Thyroid gland (tissue), 4 donors: ENCODE data around the gene ZNF407. TPM values are rescaled to one million over a fixed set of nuclear protein-coding genes. Genes with fewer than 3 reads are reported as not detected.
A peak's percentile ranks its signal among the peaks of the same experiment; 100 is the strongest.

Source experiments
- DNase-seq, 2 donors: peaks; one replicate each; pipeline ENCODE4 v3.0.0-alpha.2; 2019
- H3K27ac ChIP-seq, 3 donors: fragments of 200-600 bp; sonication (generic); 1 replicate in 2 of 3; 2 replicates in 1 of 3; pipeline ENCODE4 v1.5.1; 2016 to 2019; ENCODE audit warnings: mild to moderate bottlenecking in 1 of 3, moderate library complexity in 1 of 3
- H3K27me3 ChIP-seq: fragments of 200-600 bp; sonication (generic); one replicate; pipeline ENCODE4 v1.5.1; 2019
- H3K36me3 ChIP-seq, 2 donors: fragments of 200-600 bp; sonication (generic); one replicate each; pipeline ENCODE4 v1.5.1; 2016 to 2019
- H3K4me1 ChIP-seq, 2 donors: fragments of 200-600 bp; sonication (generic); one replicate each; pipeline ENCODE4 v1.5.1; 2017 to 2019
- H3K4me3 ChIP-seq, 3 donors: fragments of 200-600 bp; sonication (generic); replicated peaks in 1 of 3; 1 replicate in 2 of 3; 2 replicates in 1 of 3; pipeline ENCODE4 v1.5.1; 2016; ENCODE audit warnings: mild to moderate bottlenecking in 1 of 3
- H3K9me3 ChIP-seq: fragments of 200-600 bp; sonication (generic); one replicate; pipeline ENCODE4 v1.5.1; 2017
- POLR2A ChIP-seq, 2 donors: fragments of 450-650 bp; IDR thresholded peaks; one replicate each; pipeline ENCODE4 v1.6.1; 2017; ENCODE audit warnings: antibody characterized with exemption in 2 of 2, mild to moderate bottlenecking in 2 of 2, moderate library complexity in 1 of 2
- WGBS, 2 donors: methylation state at CpG; one replicate each; pipeline ENCODE4 v1.1.5; 2017; 5-methylcytosine and 5-hydroxymethylcytosine counted together
- intact Hi-C: fragments of 100-400 bp; cut with DNase I; formaldehyde crosslinking; loops from one replicate; pipeline ENCODE4 v1.15.1; 2023
- total RNA-seq, 4 donors: library from RNA; depleted of rRNA; stranded (reverse); fragments of >200 nt; gene quantifications; one replicate each; pipeline ENCODE4 v1.2.3, GENCODE V29; 2016
- TF ChIP-seq, protein P1 (sequence below), 6 experiments: fragments of 200-600 bp in 3 of 6; fragments of 450-650 bp in 3 of 6; sonication (generic) in 3 of 6; IDR thresholded peaks; one replicate each; pipeline ENCODE4 v1.5.1; 2016 to 2019; ENCODE audit warnings: antibody characterized with exemption in 6 of 6, mild to moderate bottlenecking in 2 of 6, inconsistent platforms in 1 of 6, moderate library complexity in 1 of 6

ZNF407 gene
- total RNA-seq, 4 donors from 2014 or later: 20.2 to 40.0 (median 26.4) TPM

DNA sequence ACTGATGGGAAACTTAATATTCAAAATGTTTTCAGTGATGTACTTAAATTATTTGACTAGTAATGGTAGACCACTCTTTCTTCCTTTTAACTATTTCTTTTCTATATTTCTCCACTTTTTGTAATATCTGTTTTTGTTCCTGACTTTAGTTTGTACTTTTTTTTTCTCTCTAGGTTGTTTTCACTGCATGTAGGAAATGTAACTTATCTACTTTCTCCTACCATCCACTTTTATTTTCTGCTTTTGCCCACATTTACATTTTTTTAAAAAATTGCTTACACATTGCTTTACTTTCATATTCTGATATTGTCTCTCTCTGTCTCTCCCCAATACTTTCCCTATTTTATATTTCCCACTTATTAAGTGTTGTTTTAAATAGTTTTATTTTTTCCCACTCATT lies 47.0 kb downstream of the ZNF407 start:
- TF ChIP-seq POLR2A (IDR thresholded peaks at IDR 0.05): no peak
- DNase-seq: no peak
- intact Hi-C loops: no loop called here
- Histone ChIP-seq H3K9me3 (no peaks in the 10 kb centered on the region), H3K4me3 (no peak overlapping the region), H3K27me3 (no peaks in the 10 kb centered on the region), H3K36me3 (no peaks in the 10 kb centered on the region), H3K4me1 (no peaks in the 10 kb centered on the region), H3K27ac (no peak overlapping the region)

DNA sequence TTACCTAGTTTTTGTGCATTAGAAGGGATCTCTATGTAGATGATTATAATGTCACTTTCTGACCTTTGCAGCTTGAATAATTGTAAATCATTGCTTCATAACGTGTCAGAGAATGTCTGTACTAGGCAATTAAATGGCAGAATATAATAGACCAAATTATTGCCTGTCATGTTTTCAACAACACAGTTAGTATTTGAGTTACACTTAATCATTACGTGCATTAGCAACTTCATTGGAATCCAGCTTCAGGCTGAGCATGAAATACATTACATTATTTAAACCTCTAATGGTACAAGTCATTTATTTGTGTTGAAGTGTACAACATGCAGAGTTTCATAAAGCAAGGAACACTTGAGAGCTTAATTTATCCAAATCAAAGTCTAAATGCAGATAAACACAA lies 48.0 kb downstream of the ZNF407 start:
- Histone ChIP-seq H3K9me3 (no peaks in the 10 kb centered on the region), H3K4me1 (no peaks in the 10 kb centered on the region), H3K36me3 (no peaks in the 10 kb centered on the region), H3K27ac (no peak overlapping the region), H3K27me3 (no peaks in the 10 kb centered on the region), H3K4me3 (no peak overlapping the region)
- 94 to 95% methylated on average over 2 of the region's 2 CpGs for WGBS, 2 donors
- intact Hi-C loops: no loop called here
- DNase-seq: no peak
- no peak for TF ChIP-seq POLR2A (IDR thresholded peaks at IDR 0.05)
- TF ChIP-seq, protein P1, sequence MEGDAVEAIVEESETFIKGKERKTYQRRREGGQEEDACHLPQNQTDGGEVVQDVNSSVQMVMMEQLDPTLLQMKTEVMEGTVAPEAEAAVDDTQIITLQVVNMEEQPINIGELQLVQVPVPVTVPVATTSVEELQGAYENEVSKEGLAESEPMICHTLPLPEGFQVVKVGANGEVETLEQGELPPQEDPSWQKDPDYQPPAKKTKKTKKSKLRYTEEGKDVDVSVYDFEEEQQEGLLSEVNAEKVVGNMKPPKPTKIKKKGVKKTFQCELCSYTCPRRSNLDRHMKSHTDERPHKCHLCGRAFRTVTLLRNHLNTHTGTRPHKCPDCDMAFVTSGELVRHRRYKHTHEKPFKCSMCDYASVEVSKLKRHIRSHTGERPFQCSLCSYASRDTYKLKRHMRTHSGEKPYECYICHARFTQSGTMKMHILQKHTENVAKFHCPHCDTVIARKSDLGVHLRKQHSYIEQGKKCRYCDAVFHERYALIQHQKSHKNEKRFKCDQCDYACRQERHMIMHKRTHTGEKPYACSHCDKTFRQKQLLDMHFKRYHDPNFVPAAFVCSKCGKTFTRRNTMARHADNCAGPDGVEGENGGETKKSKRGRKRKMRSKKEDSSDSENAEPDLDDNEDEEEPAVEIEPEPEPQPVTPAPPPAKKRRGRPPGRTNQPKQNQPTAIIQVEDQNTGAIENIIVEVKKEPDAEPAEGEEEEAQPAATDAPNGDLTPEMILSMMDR (IDR thresholded peaks at IDR 0.05): no peak

DNA sequence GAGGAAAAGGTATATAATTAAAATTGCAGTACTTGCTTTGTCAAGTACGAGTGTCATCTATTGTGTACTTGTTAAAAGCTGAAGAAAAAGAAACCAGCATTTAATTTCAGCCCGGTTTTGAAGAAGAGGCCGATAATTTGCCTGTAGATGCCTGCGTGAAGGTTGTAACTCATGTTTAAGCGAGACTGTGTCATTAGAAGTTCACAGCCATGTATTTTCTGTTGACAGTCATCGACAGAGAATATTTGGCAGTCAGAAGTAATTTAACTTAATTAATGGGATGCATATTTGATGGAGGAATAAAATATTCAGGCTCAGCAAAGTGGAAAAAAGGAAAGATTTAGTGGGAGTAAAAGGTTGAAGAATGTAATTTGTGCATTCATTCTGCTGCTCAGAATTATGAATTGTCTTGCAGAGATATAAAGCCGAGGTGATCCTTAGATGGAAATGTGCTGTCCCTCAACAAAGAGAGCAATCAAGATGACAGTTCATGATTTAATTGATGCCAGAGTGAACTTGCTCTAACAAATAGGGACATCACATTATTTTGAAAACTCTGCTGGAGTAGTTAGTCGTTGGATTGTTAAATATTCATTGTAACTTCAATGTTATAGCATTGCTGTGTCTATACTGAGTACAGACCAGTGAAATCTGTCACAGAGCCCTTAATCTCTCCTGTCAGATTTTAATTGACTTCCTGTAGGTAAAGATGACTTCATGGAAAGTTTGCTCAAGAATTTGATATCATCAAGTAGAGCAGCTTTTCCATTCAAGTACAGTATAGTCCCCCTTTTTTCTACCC lies 53.9 kb downstream of the ZNF407 start:
- 87 to 89% methylated on average over 8 of the region's 8 CpGs for WGBS, 2 donors
- Histone ChIP-seq H3K27ac (no peak overlapping the region), H3K27me3 (no peaks in the 10 kb centered on the region), H3K4me1 (no peaks in the 10 kb centered on the region), H3K9me3 (no peaks in the 10 kb centered on the region), H3K4me3 (no peak overlapping the region), H3K36me3 (no peaks in the 10 kb centered on the region)
- intact Hi-C loops: loop anchor here (10.0 kb wide), 1 partner anchor 833 kb away; no protein-coding TSS in a partner anchor
- no peak for DNase-seq
- no peak for TF ChIP-seq POLR2A (IDR thresholded peaks at IDR 0.05)
- TF ChIP-seq, protein P1 (IDR thresholded peaks at IDR 0.05): no peak

DNA sequence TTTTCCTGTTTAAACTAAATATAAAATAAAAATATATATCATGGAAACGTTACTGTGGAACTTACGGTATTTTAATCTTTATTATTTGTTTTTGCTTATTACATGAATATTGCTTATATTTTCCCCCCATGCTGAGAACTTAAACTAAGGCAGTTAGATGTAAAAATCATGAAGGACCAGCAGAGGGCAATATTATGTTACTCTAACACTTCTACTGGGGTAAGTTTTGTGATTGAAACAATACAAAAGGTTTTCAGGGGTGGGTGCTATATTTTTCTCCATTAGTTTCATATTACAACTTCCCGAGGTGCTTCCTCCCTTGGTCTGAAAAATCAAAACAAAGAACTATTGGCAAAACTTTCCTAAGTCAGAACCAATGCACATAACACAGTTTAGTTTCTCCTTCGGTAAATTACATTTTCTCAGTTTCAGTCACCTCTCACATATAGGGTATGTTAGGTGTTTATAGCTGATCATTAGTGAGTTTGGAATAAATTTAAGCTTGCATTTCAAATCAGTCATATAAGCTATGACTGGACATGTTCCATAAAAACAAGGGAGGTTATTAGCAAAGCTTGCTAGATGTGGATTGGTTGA lies 54.8 kb downstream of the ZNF407 start:
- 38 to 39% methylated on average over 4 of the region's 4 CpGs for WGBS, 2 donors

DNA sequence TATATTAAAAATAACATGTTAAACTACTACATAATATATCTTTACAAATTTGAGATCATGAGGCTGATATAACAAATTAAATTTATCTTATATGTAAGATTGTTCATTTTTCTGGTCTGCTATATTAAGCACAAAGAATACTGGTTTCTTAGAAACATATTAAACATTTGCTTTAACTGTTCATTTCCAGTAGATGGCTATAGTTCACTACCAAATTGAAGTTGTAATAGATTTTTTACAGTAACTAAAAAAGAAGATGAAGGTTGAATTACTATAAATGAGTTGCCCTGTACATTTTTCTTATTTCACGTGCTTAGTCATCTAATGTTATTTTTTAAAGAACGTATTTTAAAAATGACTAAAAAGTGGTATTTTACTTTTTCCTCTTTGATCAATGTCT lies 57.0 kb downstream of the ZNF407 start:
- 61 to 63% methylated on average over 2 of the region's 2 CpGs for WGBS, 2 donors
- Histone ChIP-seq H3K9me3 (no peaks in the 10 kb centered on the region), H3K27me3 (no peaks in the 10 kb centered on the region), H3K27ac (no peak overlapping the region), H3K4me1 (no peaks in the 10 kb centered on the region), H3K4me3 (no peak overlapping the region), H3K36me3 (no peaks in the 10 kb centered on the region)
- DNase-seq: no peak
- intact Hi-C loops: loop anchor here (10.0 kb wide), 1 partner anchor 830 kb away; no protein-coding TSS in a partner anchor
- no peak for TF ChIP-seq POLR2A (IDR thresholded peaks at IDR 0.05)
- TF ChIP-seq, protein P1 (IDR thresholded peaks at IDR 0.05): peak in 2 of 6 experiments; percentile 15 to 30

More for the DNA sequence above, 54.8 kb downstream of the ZNF407 start:
- H3K4me1 ChIP-seq: no peaks in the 10 kb centered on the region
- H3K4me3 ChIP-seq: no peak overlapping the region
- no peak for DNase-seq
- H3K36me3 ChIP-seq: no peaks in the 10 kb centered on the region
- intact Hi-C loops: loop anchor here (10.0 kb wide), 1 partner anchor 832 kb away; no protein-coding TSS in a partner anchor
- H3K27ac ChIP-seq: no peak overlapping the region
- no peak for TF ChIP-seq POLR2A (IDR thresholded peaks at IDR 0.05)
- TF ChIP-seq, protein P1 (IDR thresholded peaks at IDR 0.05): peak in 3 of 6 experiments; percentile 53 to 63 (median 61)
- no peaks in the 10 kb centered on the region for H3K27me3 ChIP-seq
- no peaks in the 10 kb centered on the region for H3K9me3 ChIP-seq
